Peyer's patch (tissue), 4 donors: ENCODE results near the gene PDZD7.

Source experiments
- CTCF ChIP-seq, 6 experiments: fragments of 450-650 bp in 4 of 6; fragments of 200-600 bp in 2 of 6; sonication (generic) in 1 of 6; IDR thresholded peaks; one replicate each; pipeline ENCODE4 v1.5.1; 2017 to 2019; ENCODE audit warnings: antibody characterized with exemption in 6 of 6, mild to moderate bottlenecking in 3 of 6, moderate library complexity in 1 of 6
- POLR2A ChIP-seq, 2 donors: fragments of 450-650 bp; IDR thresholded peaks; one replicate each; pipeline ENCODE4 v1.5.1; 2017; ENCODE audit warnings: antibody characterized with exemption in 2 of 2, mild to moderate bottlenecking in 2 of 2, moderate library complexity in 2 of 2

- no peak for TF ChIP-seq CTCF (IDR thresholded peaks at IDR 0.05)
- TF ChIP-seq POLR2A (IDR thresholded peaks at IDR 0.05), result no peak
Observed at GRCh38 chr10:100966887-100967286, 64.0 kb downstream of the PDZD7 start.
